H54 (cell line): ENCODE data around the gene CPA4.

Experiments
- DNase-seq: peaks from one replicate; pipeline ENCODE4 v3.0.0; 2011; ENCODE audit warnings: low spot score, mixed read lengths; ENCODE audit not compliant: insufficient read length
- FAIRE-seq: peaks from 3 replicates; lab custom pipeline; 2011; peaks lifted over from hg19 to GRCh38; lab: Jason Lieb, UNC
- POLR2A ChIP-seq: IDR thresholded peaks from 2 replicates; pipeline ENCODE4 v1.6.1; 2011; ENCODE audit warnings: low read depth, mild to moderate bottlenecking, low read length

CPA4 gene

GRCh38 chr7:130365088-130365487 lies 72.1 kb downstream of the CPA4 start:
- FAIRE-seq (no peak), DNase-seq (no peak)
- TF ChIP-seq POLR2A: no peak

- FAIRE-seq: no peak
Observed at GRCh38 chr7:130365511-130366441, 72.8 kb downstream of the CPA4 start.

GRCh38 chr7:130366564-130366963 lies 73.6 kb downstream of the CPA4 start:
- FAIRE-seq (no peak), DNase-seq (no peak)
- no peak for TF ChIP-seq POLR2A

More at GRCh38 chr7:130365511-130366441, 72.8 kb downstream of the CPA4 start:
- TF ChIP-seq POLR2A: no peak
- no peak for DNase-seq

GRCh38 chr7:130367088-130367755 lies 74.3 kb downstream of the CPA4 start:
- DNase-seq: no peak
- FAIRE-seq: no peak
- TF ChIP-seq POLR2A: no peak

GRCh38 chr7:130367836-130368746 lies 75.1 kb downstream of the CPA4 start:
- no peak for TF ChIP-seq POLR2A
- no peak for FAIRE-seq
- DNase-seq: no peak

GRCh38 chr7:130369110-130369711 lies 76.2 kb downstream of the CPA4 start:
- TF ChIP-seq POLR2A: no peak
- no peak for DNase-seq

GRCh38 chr7:130369831-130370550 lies 77.0 kb downstream of the CPA4 start:
- FAIRE-seq: no peak
- no peak for TF ChIP-seq POLR2A

More at GRCh38 chr7:130369110-130369711, 76.2 kb downstream of the CPA4 start:
- FAIRE-seq: no peak

GRCh38 chr7:130371046-130371445 lies 78.1 kb downstream of the CPA4 start:
- DNase-seq (no peak), FAIRE-seq (no peak)
- TF ChIP-seq POLR2A: no peak

More at GRCh38 chr7:130369831-130370550, 77.0 kb downstream of the CPA4 start:
- DNase-seq: no peak

GRCh38 chr7:130372402-130373165 lies 79.6 kb downstream of the CPA4 start:
- no peak for FAIRE-seq
- no peak for TF ChIP-seq POLR2A
- no peak for DNase-seq
